GM18519 (cell line): Measurements from ENCODE around the gene ALKBH3.
A peak's percentile ranks its signal among the peaks of the same experiment; 100 is the strongest.

Experiments
- ATAC-seq: cut with Tn5 transposase; IDR thresholded peaks from one replicate; pipeline ENCODE4 v1.9.1; 2021; ENCODE audit warnings: mild to moderate bottlenecking, moderate library complexity; ENCODE audit not compliant: unreplicated experiment, low FRiP score

The ALKBH3 gene

GRCh38 chr11:43880640-43881159, at the start of gene ALKBH3:
TSS of gene ALKBH3 (plus strand) at chr11:43880831. CDS start at chr11:43882653, 1,822 bp downstream.
- peak; percentile 96 for ATAC-seq

GRCh38 chr11:43830928-43831440, 49.6 kb upstream of the ALKBH3 start:
- ATAC-seq = no peak

GRCh38 chr11:43832536-43832935, 48.1 kb upstream of the ALKBH3 start:
- no peak for ATAC-seq

- ATAC-seq = no peak
These were observed 47.0 kb upstream of the ALKBH3 start for GRCh38 chr11:43833657-43834073.

- no peak for ATAC-seq
These were observed 46.3 kb upstream of the ALKBH3 start for GRCh38 chr11:43834286-43834685.

GRCh38 chr11:43835104-43835503, 45.5 kb upstream of the ALKBH3 start:
- no peak for ATAC-seq

GRCh38 chr11:43837879-43838278, 42.8 kb upstream of the ALKBH3 start:
- ATAC-seq = no peak

GRCh38 chr11:43842021-43842420, 38.6 kb upstream of the ALKBH3 start:
- ATAC-seq = no peak

GRCh38 chr11:43845816-43846215, 34.8 kb upstream of the ALKBH3 start:
- no peak for ATAC-seq

- peak; percentile 82 for ATAC-seq
These were observed 28.5 kb upstream of the ALKBH3 start for GRCh38 chr11:43852057-43852636.

- ATAC-seq = no peak
These were observed 26.9 kb upstream of the ALKBH3 start for GRCh38 chr11:43853781-43854180.

- ATAC-seq = no peak
These were observed 23.6 kb upstream of the ALKBH3 start for GRCh38 chr11:43856993-43857392.

GRCh38 chr11:43861141-43861540, 19.5 kb upstream of the ALKBH3 start:
- ATAC-seq = no peak

- ATAC-seq = no peak
These were observed 14.1 kb upstream of the ALKBH3 start for GRCh38 chr11:43866520-43866919.

GRCh38 chr11:43866969-43867368, 13.7 kb upstream of the ALKBH3 start:
- ATAC-seq = no peak

GRCh38 chr11:43868852-43869567, 11.6 kb upstream of the ALKBH3 start:
- ATAC-seq = peak; percentile 100

GRCh38 chr11:43871051-43871450, 9.6 kb upstream of the ALKBH3 start:
- no peak for ATAC-seq

- ATAC-seq = no peak
These were observed 7.6 kb upstream of the ALKBH3 start for GRCh38 chr11:43872995-43873394.

GRCh38 chr11:43874078-43874477, 6.6 kb upstream of the ALKBH3 start:
- ATAC-seq = no peak

- ATAC-seq = no peak
These were observed 5.9 kb upstream of the ALKBH3 start for GRCh38 chr11:43874738-43875137.

GRCh38 chr11:43879789-43880639, 617 bp upstream of the ALKBH3 start:
- no peak for ATAC-seq
